GM23248 (cell line): Measurements from ENCODE around the gene SPATA6. TPM values are rescaled to one million over a fixed set of nuclear protein-coding genes. Genes with fewer than 3 reads are reported as not detected.

Experiments used
- DNase-seq: peaks from one replicate; pipeline ENCODE4 v3.0.0-alpha.2; 2015
- H2AFZ ChIP-seq: fragments of 200-600 bp; sonication (generic); 2 replicates; pipeline ENCODE4 v1.6.1; 2016; ENCODE audit warnings: antibody characterized with exemption
- H3F3A ChIP-seq: fragments of 200-600 bp; sonication (generic); 2 replicates; pipeline ENCODE4 v1.6.1; 2016; ENCODE audit warnings: mild to moderate bottlenecking, antibody characterized with exemption, mixed run types; ENCODE audit not compliant: insufficient read depth
- H3K27ac ChIP-seq: fragments of 200-600 bp; sonication (generic); 2 replicates; pipeline ENCODE4 v1.5.1; 2016; ENCODE audit warnings: mild to moderate bottlenecking
- H3K27me3 ChIP-seq: fragments of 200-600 bp; sonication (generic); replicated peaks from 2 replicates; pipeline ENCODE4 v1.6.1; 2016; ENCODE audit warnings: mild to moderate bottlenecking; ENCODE audit not compliant: insufficient read depth
- H3K36me3 ChIP-seq: fragments of 200-600 bp; sonication (generic); 2 replicates; pipeline ENCODE4 v1.6.1; 2016; ENCODE audit warnings: low read depth, mild to moderate bottlenecking
- H3K4me1 ChIP-seq: fragments of 200-600 bp; sonication (generic); 2 replicates; pipeline ENCODE4 v1.6.1; 2016; ENCODE audit warnings: mild to moderate bottlenecking; ENCODE audit not compliant: insufficient read depth
- H3K4me2 ChIP-seq: fragments of 200-600 bp; sonication (generic); one replicate; pipeline ENCODE4 v1.6.1; 2016; ENCODE audit warnings: mild to moderate bottlenecking; ENCODE audit not compliant: unreplicated experiment
- H3K4me3 ChIP-seq: fragments of 200-600 bp; sonication (generic); 2 replicates; pipeline ENCODE4 v1.5.1; 2016; ENCODE audit warnings: mild to moderate bottlenecking
- H3K79me2 ChIP-seq: fragments of 200-600 bp; sonication (generic); 2 replicates; pipeline ENCODE4 v1.6.1; 2016; ENCODE audit warnings: mild to moderate bottlenecking; ENCODE audit not compliant: insufficient read depth
- H3K9ac ChIP-seq: fragments of 200-600 bp; sonication (generic); 2 replicates; pipeline ENCODE4 v1.6.1; 2016; ENCODE audit warnings: mild to moderate bottlenecking
- H3K9me2 ChIP-seq: fragments of 200-600 bp; sonication (generic); 2 replicates; pipeline ENCODE4 v1.6.1; 2016; ENCODE audit warnings: mixed run types, mild to moderate bottlenecking, moderate library complexity; ENCODE audit not compliant: insufficient read depth
- H3K9me3 ChIP-seq: fragments of 200-600 bp; sonication (generic); one replicate; pipeline ENCODE4 v1.6.1; 2017; ENCODE audit warnings: low read depth
- H4K20me1 ChIP-seq: fragments of 200-600 bp; sonication (generic); 2 replicates; pipeline ENCODE4 v1.6.0; 2016; ENCODE audit not compliant: insufficient read depth
- EZH2 ChIP-seq: fragments of 200-600 bp; sonication (generic); IDR thresholded peaks from 2 replicates; pipeline ENCODE4 v1.6.1; 2018; ENCODE audit warnings: antibody characterized with exemption, mild to moderate bottlenecking; ENCODE audit not compliant: insufficient read depth, poor library complexity, severe bottlenecking
- EZH2phosphoT487 ChIP-seq: fragments of 200-600 bp; sonication (generic); IDR thresholded peaks from 2 replicates; pipeline ENCODE4 v1.6.1; 2018; ENCODE audit warnings: antibody characterized with exemption, moderate library complexity, mild to moderate bottlenecking, low read depth; ENCODE audit not compliant: insufficient read depth
- WGBS, 2 experiments: methylation state at CpG; one replicate each; pipeline ENCODE4 v1.1.6; 2015 to 2017; ENCODE audit warnings: low lambda C conversion rate in 2 of 2, low coverage in 1 of 2; ENCODE audit errors: missing lambda C conversion rate in 2 of 2; 5-methylcytosine and 5-hydroxymethylcytosine counted together
- in situ Hi-C: fragments of 300-500 bp; cut with MboI; formaldehyde crosslinking; loops from 2 replicates; pipeline ENCODE4 v1.15.0; 2020
- polyA plus RNA-seq: library from polyadenylated mRNA; unstranded; fragments of >200 nt; fragmentation: Nextera tagmentation; extraction: Ambion mirVana; gene quantifications from 2 replicates; pipeline ENCODE4 v1.2.1, GENCODE V29; 2016
- total RNA-seq: library from RNA; depleted of rRNA; stranded (reverse); fragments of >200 nt; shearing (Covaris generic); gene quantifications from 2 replicates; pipeline ENCODE4 v1.2.3, GENCODE V29; 2014

Gene SPATA6
- total and polyA plus RNA-seq, 2 experiments from 2014 or later: 1.4 to 5.1 TPM

DNA sequence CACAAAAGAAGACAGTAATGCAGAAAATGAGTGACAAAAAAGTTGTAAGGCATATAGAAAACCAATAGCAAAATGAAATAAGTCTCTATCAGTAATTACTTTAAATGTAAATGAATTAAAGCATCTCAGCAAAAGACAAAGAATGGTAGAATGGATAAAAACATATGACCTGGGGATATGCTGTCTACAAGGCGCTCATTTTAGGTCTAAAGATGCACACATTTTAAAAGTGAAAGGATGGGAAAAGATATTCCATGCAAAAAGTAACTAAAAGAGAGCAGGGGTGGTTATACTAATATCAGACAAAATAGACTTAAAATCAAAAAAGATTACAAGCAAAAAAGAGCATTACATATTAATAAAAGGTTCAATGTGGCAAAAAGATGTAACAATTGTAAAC, 41.2 kb downstream of the SPATA6 start:
- Histone ChIP-seq H3F3A (no peaks in the 10 kb centered on the region), H3K27me3 (no peaks in the 10 kb centered on the region), H3K27ac (no peak overlapping the region), H3K9me3 (no peaks in the 10 kb centered on the region), H3K4me3 (no peak overlapping the region), H3K36me3 (no peaks in the 10 kb centered on the region), H3K79me2 (no peaks in the 10 kb centered on the region), H4K20me1 (no peaks in the 10 kb centered on the region), H2AFZ (no peak overlapping the region), H3K9ac (no peak overlapping the region), H3K4me2 (no peak overlapping the region), H3K4me1 (no peaks in the 10 kb centered on the region), H3K9me2 (no peaks in the 10 kb centered on the region)
- DNase-seq: no peak
- WGBS, 2 experiments: 61 to 82% methylated on average over 1 of the region's 1 CpG
- TF ChIP-seq EZH2: no peak
- TF ChIP-seq EZH2phosphoT487: no peak
- in situ Hi-C loops: no loop called here

- Histone ChIP-seq H4K20me1 (no peaks in the 10 kb centered on the region), H3K9me3 (no peaks in the 10 kb centered on the region), H3K27ac (no peak overlapping the region), H3F3A (no peaks in the 10 kb centered on the region), H3K4me2 (no peak overlapping the region), H3K27me3 (no peaks in the 10 kb centered on the region), H2AFZ (no peak overlapping the region), H3K36me3 (no peaks in the 10 kb centered on the region), H3K79me2 (no peaks in the 10 kb centered on the region), H3K4me3 (no peak overlapping the region), H3K4me1 (no peaks in the 10 kb centered on the region), H3K9me2 (no peaks in the 10 kb centered on the region), H3K9ac (no peak overlapping the region)
- TF ChIP-seq EZH2: no peak
- no peak for TF ChIP-seq EZH2phosphoT487
- in situ Hi-C loops: no loop called here
- 31 to 48% methylated on average over 1 of the region's 1 CpG for WGBS, 2 experiments
- no peak for DNase-seq
Observed at GRCh38 chr1:48422009-48422408, 50.0 kb downstream of the SPATA6 start.

- no peak for DNase-seq
- Histone ChIP-seq H4K20me1 (no peaks in the 10 kb centered on the region), H3K27me3 (no peaks in the 10 kb centered on the region), H3K4me1 (no peaks in the 10 kb centered on the region), H3K4me2 (no peak overlapping the region), H3F3A (no peaks in the 10 kb centered on the region), H3K36me3 (no peaks in the 10 kb centered on the region), H3K4me3 (no peak overlapping the region), H3K9me3 (no peaks in the 10 kb centered on the region), H3K79me2 (no peaks in the 10 kb centered on the region), H3K27ac (no peak overlapping the region), H3K9me2 (no peaks in the 10 kb centered on the region), H2AFZ (no peak overlapping the region), H3K9ac (no peak overlapping the region)
- WGBS, 2 experiments: 100% methylated on average over 1 of the region's 1 CpG
- no peak for TF ChIP-seq EZH2phosphoT487
- TF ChIP-seq EZH2: no peak
- in situ Hi-C loops: no loop called here
Observed at GRCh38 chr1:48418742-48419141, 53.3 kb downstream of the SPATA6 start.

GRCh38 chr1:48415050-48415449, 57.0 kb downstream of the SPATA6 start:
- Histone ChIP-seq H3K9ac (no peak overlapping the region), H3K36me3 (no peaks in the 10 kb centered on the region), H2AFZ (no peak overlapping the region), H3F3A (no peaks in the 10 kb centered on the region), H3K9me3 (no peaks in the 10 kb centered on the region), H3K4me2 (no peak overlapping the region), H3K79me2 (no peaks in the 10 kb centered on the region), H3K9me2 (no peaks in the 10 kb centered on the region), H3K4me3 (no peak overlapping the region), H3K4me1 (no peaks in the 10 kb centered on the region), H4K20me1 (no peaks in the 10 kb centered on the region), H3K27ac (no peak overlapping the region), H3K27me3 (no peaks in the 10 kb centered on the region)
- no peak for DNase-seq
- TF ChIP-seq EZH2phosphoT487: no peak
- TF ChIP-seq EZH2: no peak
- in situ Hi-C loops: no loop called here
- WGBS, 2 experiments: 46 to 62% methylated on average over 4 of the region's 4 CpGs

DNA sequence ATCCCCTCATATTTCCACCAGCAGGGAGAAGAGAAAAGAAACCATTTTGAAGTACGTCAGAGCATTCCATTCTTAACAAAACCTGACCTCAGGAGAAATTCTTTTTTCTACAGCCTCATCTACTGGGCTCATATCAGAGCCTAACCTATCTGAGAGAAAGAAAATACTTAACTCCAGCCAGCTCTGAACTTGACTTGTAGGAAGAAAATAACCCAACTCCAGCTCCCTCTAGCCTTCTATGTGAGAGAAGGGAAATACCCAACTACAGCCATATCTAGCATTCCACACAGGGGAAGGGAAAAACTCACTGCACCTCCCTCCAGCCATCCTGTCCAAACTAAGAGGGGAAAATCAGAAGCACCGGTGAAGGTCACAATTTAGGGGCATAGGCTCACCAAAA, 57.7 kb downstream of the SPATA6 start:
- Histone ChIP-seq H3K4me3 (no peak overlapping the region), H3F3A (no peaks in the 10 kb centered on the region), H3K9me2 (no peaks in the 10 kb centered on the region), H3K4me1 (no peaks in the 10 kb centered on the region), H3K79me2 (no peaks in the 10 kb centered on the region), H3K9me3 (no peaks in the 10 kb centered on the region), H3K4me2 (no peak overlapping the region), H3K9ac (no peak overlapping the region), H3K36me3 (no peaks in the 10 kb centered on the region), H3K27ac (no peak overlapping the region), H4K20me1 (no peaks in the 10 kb centered on the region), H3K27me3 (no peaks in the 10 kb centered on the region), H2AFZ (no peak overlapping the region)
- in situ Hi-C loops: no loop called here
- TF ChIP-seq EZH2 (no peak), EZH2phosphoT487 (no peak)
- 91 to 96% methylated on average over 2 of the region's 2 CpGs for WGBS, 2 experiments
- DNase-seq: no peak
